Kidney (tissue), 14 donors: ENCODE data around the gene TOX4. TPM values are rescaled to one million over a fixed set of nuclear protein-coding genes. Genes with fewer than 3 reads are reported as not detected.
"Not testable (repeated sequence)": the region's sequence is repeated elsewhere in the genome, so short reads cannot be mapped to it uniquely, and the experiment has no call there.

Experiments
- DNase-seq, 5 donors: peaks; one replicate each; pipeline ENCODE4 v3.0.0-alpha.2; 2013 to 2020
- FAIRE-seq: peaks from 2 replicates; lab custom pipeline; 2012; peaks lifted over from hg19 to GRCh38; lab: Jason Lieb, UNC
- H3K27ac ChIP-seq, 2 donors: one replicate each; pipeline ENCODE4 v1.7.0; 2013; ENCODE audit warnings: low read depth in 2 of 2, low read length in 2 of 2, inconsistent platforms in 1 of 2
- H3K27me3 ChIP-seq: one replicate; pipeline ENCODE4 v1.7.1; 2013; ENCODE audit warnings: low read length, inconsistent platforms; ENCODE audit not compliant: control insufficient read depth, insufficient read depth
- H3K36me3 ChIP-seq, 3 donors: one replicate each; pipeline versions ENCODE4 v1.7.0 to v1.7.1; 2013; ENCODE audit warnings: low read length in 3 of 3, control low read depth in 1 of 3, inconsistent platforms in 1 of 3; ENCODE audit not compliant: insufficient read depth in 3 of 3, control insufficient read depth in 2 of 3
- H3K4me1 ChIP-seq, 3 donors: one replicate each; pipeline versions ENCODE4 v1.7.0 to v1.7.1; 2013; ENCODE audit warnings: low read length in 3 of 3, inconsistent platforms in 1 of 3, low read depth in 1 of 3; ENCODE audit not compliant: control insufficient read depth in 2 of 3, insufficient read depth in 2 of 3
- H3K4me3 ChIP-seq, 3 donors: one replicate each; pipeline versions ENCODE4 v1.7.0 to v1.8.1; 2013; ENCODE audit warnings: low read length in 3 of 3, control low read depth in 1 of 3, inconsistent platforms in 1 of 3
- H3K9ac ChIP-seq, 3 donors: one replicate each; pipeline versions ENCODE4 v1.7.0 to v1.7.1; 2013; ENCODE audit warnings: low read length in 3 of 3, control low read depth in 1 of 3, inconsistent platforms in 1 of 3
- H3K9me3 ChIP-seq, 3 donors: one replicate each; pipeline versions ENCODE4 v1.7.0 to v1.7.1; 2013; ENCODE audit warnings: low read length in 3 of 3, control low read depth in 1 of 3, inconsistent platforms in 1 of 3; ENCODE audit not compliant: control insufficient read depth in 2 of 3, insufficient read depth in 1 of 3
- CTCF ChIP-seq: IDR thresholded peaks from 3 replicates; pipeline ENCODE4 v1.5.1; 2012; ENCODE audit warnings: mild to moderate bottlenecking, moderate library complexity, borderline replicate concordance; ENCODE audit not compliant: insufficient read depth; ENCODE audit errors: extremely low read depth
- intact Hi-C: fragments of 100-400 bp; cut with DNase I; formaldehyde crosslinking; loops from one replicate; pipeline ENCODE4 v1.11.1; 2022
- polyA plus RNA-seq: library from polyadenylated mRNA; stranded (reverse); fragments of 350-450 nt; fragmentation: Illumina TruSeq; extraction: RNeasy Lipid Tissue Mini Kit (QIAGEN cat#74804); gene quantifications from one replicate; pipeline ENCODE4 v1.2.3, GENCODE V29; 2014; ENCODE audit warnings: low read depth, low replicate concordance; ENCODE audit not compliant: insufficient read depth
- total RNA-seq: library from RNA; stranded (reverse); fragmentation: NEBNext Ultra II Directional; extraction: Animal tissue kit (Norgen Biotek cat#: 25700); gene quantifications from one replicate; pipeline ENCODE4 v1.2.1, GENCODE V29; 2021
- donor health status: control.
- donor health status: control.
- donor health status: control.
- donor health status: control.
- donor health status: control.
- donor health status: DM: yes; HTN: yes; CAD: no.
- donor health status: Normal renal cell carcinoma (clear cell type).

Gene TOX4
- total and polyA plus RNA-seq, 2 donors from 2014 or later = 31.0 to 75.9 TPM

- intact Hi-C loops = no loop called here
- H3K9me3 ChIP-seq = no peaks in the 10 kb centered on the region
- FAIRE-seq (no peak), DNase-seq (peak in 2 of 5 donors; percentile 9 to 19)
- H3K4me1 ChIP-seq = peaks cover 0 to 6% (median 4%) of the 10 kb centered on the region in 3 donors
- TF ChIP-seq CTCF = no peak
- H3K36me3 ChIP-seq = peaks cover 0 to 2% (median 0%) of the 10 kb centered on the region in 3 donors
- H3K9ac ChIP-seq = peak overlapping the region; percentile 51 to 97 (median 88)
- H3K4me3 ChIP-seq = peak overlapping the region; percentile 86 to 92 (median 90)
- H3K27ac ChIP-seq = peak overlapping the region; percentile 48 to 91
- no peaks in the 10 kb centered on the region for H3K27me3 ChIP-seq
Observed at GRCh38 chr14:21436567-21437062, 40.4 kb upstream of the TOX4 start.

GRCh38 chr14:21437063-21437901 is 39.7 kb upstream of the TOX4 start:
- Histone ChIP-seq H3K9ac (peak overlapping the region; percentile 88 to 97 (median 96)), H3K36me3 (no peaks in the 10 kb centered on the region), H3K27me3 (no peaks in the 10 kb centered on the region), H3K4me1 (peaks cover 0 to 6% (median 4%) of the 10 kb centered on the region in 3 donors), H3K9me3 (no peaks in the 10 kb centered on the region), H3K4me3 (peak overlapping the region; percentile 86 to 92 (median 90)), H3K27ac (peak overlapping the region; percentile 91 to 95)
- TF ChIP-seq CTCF = no peak
- intact Hi-C loops = no loop called here
- FAIRE-seq = no peak
- peak; percentile 98 to 100 (median 99) for DNase-seq

GRCh38 chr14:21440859-21441258 is 36.1 kb upstream of the TOX4 start:
- FAIRE-seq = no peak

GRCh38 chr14:21442657-21443056 is 34.3 kb upstream of the TOX4 start:
- intact Hi-C loops, DNase-seq, FAIRE-seq, H3K9ac ChIP-seq, H3K4me1 ChIP-seq, H3K27ac ChIP-seq, H3K27me3 ChIP-seq, H3K9me3 ChIP-seq, H3K4me3 ChIP-seq, H3K36me3 ChIP-seq: not testable (repeated sequence)

More at GRCh38 chr14:21440859-21441258, 36.1 kb upstream of the TOX4 start:
- no peak overlapping the region for H3K9ac ChIP-seq
- no peak overlapping the region for H3K4me3 ChIP-seq
- no peak for TF ChIP-seq CTCF
- H3K27ac ChIP-seq = no peak overlapping the region
- H3K36me3 ChIP-seq = no peaks in the 10 kb centered on the region
- no peak for DNase-seq
- peaks cover 0 to 6% (median 4%) of the 10 kb centered on the region in 3 donors for H3K4me1 ChIP-seq
- H3K9me3 ChIP-seq = no peaks in the 10 kb centered on the region
- no peaks in the 10 kb centered on the region for H3K27me3 ChIP-seq
- intact Hi-C loops = no loop called here
